ENCODE results near the gene LGALS12.
A peak's percentile ranks its signal among the peaks of the same experiment; 100 is the strongest.
"Not testable (repeated sequence)": the region's sequence is repeated elsewhere in the genome, so short reads cannot be mapped to it uniquely, and the experiment has no call there.

The LGALS12 gene

GRCh38 chr11:63534895-63535461 is 29.1 kb downstream of the LGALS12 start:
- DNase-seq: no peak

- DNase-seq: no peak
Observed at GRCh38 chr11:63535734-63536133, 29.9 kb downstream of the LGALS12 start.

GRCh38 chr11:63536669-63537292 is 30.9 kb downstream of the LGALS12 start, which contains the start of gene PLAAT4:
Gene PLAAT4 (plus strand): TSS chr11:63536808. CDS start chr11:63536869, 61 bp downstream.
- DNase-seq: peak; percentile 19

- no peak for DNase-seq
Observed at GRCh38 chr11:63537293-63538101, 31.6 kb downstream of the LGALS12 start.

GRCh38 chr11:63542506-63542905 is 36.6 kb downstream of the LGALS12 start:
- not testable (repeated sequence) for DNase-seq

- DNase-seq: no peak
Observed at GRCh38 chr11:63543711-63544110, 37.8 kb downstream of the LGALS12 start.

GRCh38 chr11:63547061-63547460 is 41.2 kb downstream of the LGALS12 start:
- DNase-seq: no peak

GRCh38 chr11:63548178-63548577 is 42.3 kb downstream of the LGALS12 start:
- no peak for DNase-seq

GRCh38 chr11:63549411-63549810 is 43.5 kb downstream of the LGALS12 start:
- no peak for DNase-seq

- not testable (repeated sequence) for DNase-seq
Observed at GRCh38 chr11:63550156-63550700, 44.3 kb downstream of the LGALS12 start.

- no peak for DNase-seq
Observed at GRCh38 chr11:63551091-63551888, 45.4 kb downstream of the LGALS12 start.

- DNase-seq: no peak
Observed at GRCh38 chr11:63551889-63552266, 46.0 kb downstream of the LGALS12 start.

- DNase-seq: no peak
Observed at GRCh38 chr11:63552921-63553320, 47.0 kb downstream of the LGALS12 start.

GRCh38 chr11:63553759-63554158 is 47.9 kb downstream of the LGALS12 start:
- DNase-seq: no peak

- no peak for DNase-seq
Observed at GRCh38 chr11:63554877-63555223, 49.0 kb downstream of the LGALS12 start.

GRCh38 chr11:63556404-63557013 is 50.6 kb downstream of the LGALS12 start:
- DNase-seq: no peak

GRCh38 chr11:63557570-63557969 is 51.7 kb downstream of the LGALS12 start:
- no peak for DNase-seq

- DNase-seq: no peak
Observed at GRCh38 chr11:63558459-63559157, 52.7 kb downstream of the LGALS12 start.

GRCh38 chr11:63560506-63561180 is 54.8 kb downstream of the LGALS12 start:
- DNase-seq: peak; percentile 79

- DNase-seq: no peak
Observed at GRCh38 chr11:63563201-63564055, 57.5 kb downstream of the LGALS12 start, which contains the start of gene PLAAT2. Gene PLAAT2 (minus strand): TSS chr11:63563379. CDS start chr11:63563324, 55 bp downstream.

Data from hematopoietic multipotent progenitor cell treated with erythropoietin and hydrocortisone succinate and interleukin-3 and kit ligand, for 8 days (in vitro differentiated cells).